IMR-90 (cell line): Measurements from ENCODE around the gene ABI3BP. TPM values are rescaled to one million over a fixed set of nuclear protein-coding genes. Genes with fewer than 3 reads are reported as not detected.

Experiments used
- ATAC-seq: fragments of 200-7000 bp; cut with Tn5 transposase; 2 replicates; pipeline ENCODE4 v1.9.1; 2020; ENCODE audit warnings: low read depth, mild to moderate bottlenecking, moderate library complexity
- BruUV-seq: library from RNA; stranded (reverse); fragments of 400-500 nt; replicated peaks from 2 replicates; lab custom pipeline; 2021; lab: Mats Ljungman, UMichigan
- CTCF ChIA-PET: fragments of 300-600 bp; formaldehyde crosslinking; extraction: SDS; loops from one replicate; lab custom pipeline; 2021; ENCODE audit warnings: antibody characterized with exemption; lab: Yijun Ruan, JAX
- POLR2A ChIA-PET: fragments of 300-600 bp; sonication (Branson Sonifier 250); formaldehyde crosslinking; loops from one replicate; lab custom pipeline; 2022; ENCODE audit warnings: antibody characterized with exemption; ENCODE audit not compliant: unreplicated experiment; lab: Charles Lee
- DNase-seq: peaks from one replicate; pipeline ENCODE4 v3.0.0; 2013
- H2AFZ ChIP-seq: replicated peaks from 2 replicates; pipeline ENCODE3; 2013; ENCODE audit warnings: low read length, mild to moderate bottlenecking; ENCODE audit not compliant: poor library complexity
- H2AK5ac ChIP-seq: 2 replicates; pipeline ENCODE4 v1.6.1; 2013; ENCODE audit warnings: low read depth, low read length, inconsistent platforms
- H2AK9ac ChIP-seq: replicated peaks from 2 replicates; pipeline ENCODE3; 2013; ENCODE audit warnings: mild to moderate bottlenecking, low read depth, low read length, moderate library complexity; ENCODE audit not compliant: poor library complexity
- H2BK120ac ChIP-seq: 2 replicates; pipeline ENCODE4 v1.6.1; 2013; ENCODE audit warnings: low read depth, low read length, inconsistent platforms
- H2BK15ac ChIP-seq: 3 replicates; pipeline ENCODE4 v1.6.1; 2013; ENCODE audit warnings: low read depth, low read length, inconsistent platforms
- H2BK20ac ChIP-seq: 2 replicates; pipeline ENCODE4 v1.6.1; 2013; ENCODE audit warnings: low read depth, mild to moderate bottlenecking, inconsistent platforms, low read length, moderate library complexity
- H2BK5ac ChIP-seq: 2 replicates; pipeline ENCODE4 v1.6.1; 2013; ENCODE audit warnings: mild to moderate bottlenecking, low read depth, low read length, inconsistent platforms; ENCODE audit not compliant: poor library complexity, severe bottlenecking
- H3K14ac ChIP-seq: replicated peaks from 2 replicates; pipeline ENCODE4 v1.6.1; 2013; ENCODE audit warnings: low read depth, low read length, inconsistent platforms
- H3K18ac ChIP-seq: 2 replicates; pipeline ENCODE4 v1.6.1; 2013; ENCODE audit warnings: low read depth, low read length, control low read depth
- H3K23ac ChIP-seq: 2 replicates; pipeline ENCODE4 v1.6.1; 2013; ENCODE audit warnings: low read depth, low read length, inconsistent platforms
- H3K27ac ChIP-seq: 2 replicates; pipeline ENCODE4 v1.5.1; 2013; ENCODE audit warnings: mild to moderate bottlenecking, control low read depth, low read length; ENCODE audit not compliant: insufficient read depth
- H3K27me3 ChIP-seq: 2 replicates; pipeline ENCODE4 v1.6.1; 2013; ENCODE audit warnings: low read length; ENCODE audit not compliant: control insufficient read depth, insufficient read depth
- H3K36me3 ChIP-seq: 2 replicates; pipeline ENCODE4 v1.6.1; 2013; ENCODE audit warnings: low read length, mixed read lengths; ENCODE audit not compliant: control insufficient read depth, insufficient read depth
- H3K4ac ChIP-seq: 2 replicates; pipeline ENCODE4 v1.6.1; 2013; ENCODE audit warnings: low read depth, low read length, inconsistent platforms
- H3K4me1 ChIP-seq: 2 replicates; pipeline ENCODE4 v1.6.1; 2013; ENCODE audit warnings: low read length, mixed read lengths; ENCODE audit not compliant: control insufficient read depth, insufficient read depth
- H3K4me2 ChIP-seq: 2 replicates; pipeline ENCODE4 v1.6.1; 2013; ENCODE audit warnings: low read depth, mild to moderate bottlenecking, control low read depth, low read length, moderate library complexity
- H3K4me3 ChIP-seq: 2 replicates; pipeline ENCODE4 v1.5.1; 2013; ENCODE audit warnings: low read depth, mild to moderate bottlenecking, control low read depth, low read length, moderate library complexity; ENCODE audit not compliant: insufficient read depth
- H3K56ac ChIP-seq: 2 replicates; pipeline ENCODE4 v1.6.1; 2013; ENCODE audit warnings: low read length, inconsistent platforms; ENCODE audit not compliant: insufficient read depth; ENCODE audit errors: extremely low read depth
- H3K79me1 ChIP-seq, 2 experiments: 2 replicates each; pipeline ENCODE4 v1.6.1; 2013; ENCODE audit warnings: low read length in 2 of 2, inconsistent platforms in 1 of 2, low read depth in 1 of 2
- H3K9ac ChIP-seq: 2 replicates; pipeline ENCODE4 v1.6.1; 2013; ENCODE audit warnings: low read depth, low read length, control low read depth
- H3K9me1 ChIP-seq: 2 replicates; pipeline ENCODE4 v1.6.1; 2013; ENCODE audit warnings: low read length, inconsistent platforms; ENCODE audit not compliant: insufficient read depth
- H3K9me3 ChIP-seq: 2 replicates; pipeline ENCODE4 v1.6.1; 2013; ENCODE audit warnings: low read length; ENCODE audit not compliant: control insufficient read depth, insufficient read depth
- H4K20me1 ChIP-seq: 2 replicates; pipeline ENCODE4 v1.6.1; 2013; ENCODE audit warnings: low read length, inconsistent platforms; ENCODE audit not compliant: insufficient read depth
- H4K5ac ChIP-seq: 2 replicates; pipeline ENCODE4 v1.6.1; 2013; ENCODE audit warnings: mild to moderate bottlenecking, low read depth, low read length, control low read depth
- H4K8ac ChIP-seq, 2 experiments: 2 replicates each; pipeline ENCODE4 v1.6.1; 2013; ENCODE audit warnings: low read depth in 2 of 2, low read length in 2 of 2, control low read depth in 1 of 2, inconsistent platforms in 1 of 2
- H4K91ac ChIP-seq: 2 replicates; pipeline ENCODE4 v1.6.1; 2013; ENCODE audit warnings: low read depth, low read length, inconsistent platforms; ENCODE audit not compliant: insufficient read depth
- BHLHE40 ChIP-seq: fragments of 150-350 bp; IDR thresholded peaks from 2 replicates; pipeline ENCODE4 v1.6.1; 2016; ENCODE audit warnings: mild to moderate bottlenecking, low read depth, low read length
- CEBPB ChIP-seq: IDR thresholded peaks from 2 replicates; pipeline ENCODE4 v1.6.1; 2012; ENCODE audit warnings: low read depth, low read length, improper control_type of control experiment
- CHD1 ChIP-seq: IDR thresholded peaks from 2 replicates; pipeline ENCODE4 v1.6.1; 2012; ENCODE audit warnings: low read depth, low read length, improper control_type of control experiment
- MXI1 ChIP-seq: IDR thresholded peaks from 2 replicates; pipeline ENCODE4 v1.6.1; 2012; ENCODE audit warnings: low read depth, mild to moderate bottlenecking, low read length, moderate library complexity, borderline replicate concordance
- dilution Hi-C: fragments of 300-500 bp; cut with HindIII; formaldehyde crosslinking; loops from one replicate; pipeline ENCODE4 v1.14.3; 2018; ENCODE audit warnings: low sequenced_read_pairs; ENCODE audit not compliant: unreplicated experiment
- in situ Hi-C: fragments of 300-500 bp; cut with MboI; formaldehyde crosslinking; loops from 3 replicates; pipeline ENCODE4 v1.14.3; 2019; ENCODE audit warnings: low sequenced_read_pairs, inconsistent platforms, mixed read lengths
- intact Hi-C: fragments of 100-400 bp; cut with micrococcal nuclease; formaldehyde crosslinking; loops from 2 replicates; pipeline ENCODE4 v1.10.0; 2022
- polyA plus RNA-seq, 3 experiments: library from polyadenylated mRNA; depleted of rRNA; stranded (reverse); fragments of >200 nt; gene quantifications; 2 replicates each; pipeline ENCODE4 v1.2.3, GENCODE V29; 2012; ENCODE audit warnings: low replicate concordance in 1 of 3
- total RNA-seq: library from RNA; depleted of rRNA; stranded (reverse); fragments of >200 nt; gene quantifications from 2 replicates; pipeline ENCODE4 v1.2.3, GENCODE V29; 2012

ABI3BP gene
- total and polyA plus RNA-seq, 2 of the 4 experiments (the other 2 are of a cell fraction), result 3.0 to 26.7 TPM

- Histone ChIP-seq H3K9ac (no peak overlapping the region), H3K23ac (no peak overlapping the region; the same call in 1 of the 2 replicates), H2AK5ac (peak overlapping the region; percentile 27; the same call in 1 of the 2 replicates), H2BK5ac (no peak overlapping the region), H4K91ac (no peak overlapping the region), H3K27me3 (no peaks in the 10 kb centered on the region), H3K9me3 (no peaks in the 10 kb centered on the region), H3K27ac (no peak overlapping the region), H4K5ac (no peak overlapping the region), H2AFZ (no peak overlapping the region), H3K14ac (no peak overlapping the region; the same call in 1 of the 2 replicates), H4K8ac (peak overlapping the region in 1 of 2 experiments; percentile 19; a peak in 1 of 4 replicates), H3K56ac (no peak overlapping the region), H2BK120ac (no peak overlapping the region), H3K4me2 (no peak overlapping the region), H4K20me1 (no peaks in the 10 kb centered on the region), H3K4ac (no peak overlapping the region), H2AK9ac (no peak overlapping the region), H3K36me3 (no peaks in the 10 kb centered on the region), H3K18ac (no peak overlapping the region), H3K4me1 (peaks cover 7% of the 10 kb centered on the region; the same call in 1 of the 2 replicates), H2BK20ac (no peak overlapping the region), H3K4me3 (no peak overlapping the region), H3K79me1 (no peaks in the 10 kb centered on the region), H2BK15ac (0 out of 3 replicates have a peak overlapping the region, but pooled peaks have one; percentile 19), H3K9me1 (peaks cover 15% of the 10 kb centered on the region)
- ChIA-PET POLR2A (no interaction called here), CTCF (interaction anchor here (1.6 kb wide), 1 partner anchor 21 kb away, joined by 4 read pairs; no protein-coding TSS in a partner anchor)
- DNase-seq (peak; percentile 77), ATAC-seq (peak; percentile 79)
- in situ Hi-C loops, result no loop called here
- no TSS peak for BruUV-seq
- dilution Hi-C loops, result no loop called here
- TF ChIP-seq BHLHE40 (no peak), CEBPB (no peak), CHD1 (no peak), MXI1 (no peak)
- intact Hi-C loops, result no loop called here
Measured at GRCh38 chr3:100777271-100777670, 215.9 kb downstream of the ABI3BP start.
